Measurements from ENCODE around the gene CD79B. TPM values are rescaled to one million over a fixed set of nuclear protein-coding genes. Genes with fewer than 3 reads are reported as not detected.

Gene CD79B
- total and polyA plus RNA-seq, 2 of the 13 experiments (the other 11 are each of a cell fraction or from before 2014, with no cell fraction given) = not detected

DNA sequence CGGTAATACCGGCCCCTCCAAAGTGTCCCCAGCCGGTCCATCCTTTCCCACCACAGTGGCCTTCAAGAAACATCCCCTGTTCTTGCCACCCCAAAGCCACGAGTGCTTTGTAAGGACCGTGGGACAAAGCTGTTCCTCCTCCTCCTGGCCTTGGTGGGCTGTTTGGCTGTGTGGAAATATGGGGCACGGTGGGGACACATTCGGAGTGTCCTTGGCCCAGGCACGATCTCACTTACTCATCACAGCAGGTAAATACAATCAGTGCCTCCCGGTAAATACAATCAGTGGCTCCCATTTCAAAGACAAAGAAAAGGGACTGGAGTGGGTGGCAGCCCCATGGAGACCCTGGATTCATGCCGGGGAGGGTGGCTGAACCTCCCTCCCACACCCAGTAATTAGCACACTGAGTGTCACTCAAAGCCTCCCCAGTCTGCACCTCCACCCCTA, 30.2 kb upstream of the CD79B start (continued):
- TF ChIP-seq RERE (CRISPR knock-in tag; IDR thresholded peaks at IDR 0.05; ENCODE audit: low read depth) (no peak), ZNF569 (CRISPR knock-in tag; IDR thresholded peaks at IDR 0.05; ENCODE audit: borderline replicate concordance) (no peak), MED8 (CRISPR knock-in tag; IDR thresholded peaks at IDR 0.05; ENCODE audit: insufficient replicate concordance) (no peak), CAMTA2 (CRISPR knock-in tag; IDR thresholded peaks at IDR 0.05; ENCODE audit: borderline replicate concordance) (peak; percentile 15; the same call in 1 of the 2 replicates), IRF2 (CRISPR knock-in tag; IDR thresholded peaks at IDR 0.05) (0 out of 2 replicates have a peak, but pooled peaks have one; percentile 55), NCOA1 (CRISPR knock-in tag; IDR thresholded peaks at IDR 0.05) (no peak), ELF1 (CRISPR knock-in tag; IDR thresholded peaks at IDR 0.05) (no peak), RARA (CRISPR knock-in tag; IDR thresholded peaks at IDR 0.05) (peak; percentile 97), FOXM1 (CRISPR knock-in tag; IDR thresholded peaks at IDR 0.05) (no peak), REPIN1 (CRISPR knock-in tag; IDR thresholded peaks at IDR 0.05; ENCODE audit: borderline replicate concordance, low read depth) (no peak), ZFP41 (CRISPR knock-in tag; IDR thresholded peaks at IDR 0.05; ENCODE audit: borderline replicate concordance) (no peak), ZNF629 (CRISPR knock-in tag; conservative IDR thresholded peaks at IDR 0.05) (no peak), PHF21A (CRISPR knock-in tag; IDR thresholded peaks at IDR 0.05) (no peak), CC2D1A (CRISPR knock-in tag; IDR thresholded peaks at IDR 0.05) (no peak), REST (IDR thresholded peaks at IDR 0.05; ENCODE audit: borderline replicate concordance in 1 of 2, low read depth in 1 of 2, low read length in 2 of 2) (no peak), FOXA1 (IDR thresholded peaks at IDR 0.05) (no peak), FOXA1 (CRISPR knock-in tag; IDR thresholded peaks at IDR 0.05) (peak; percentile 58)
- TF ChIP-seq, protein P1, sequence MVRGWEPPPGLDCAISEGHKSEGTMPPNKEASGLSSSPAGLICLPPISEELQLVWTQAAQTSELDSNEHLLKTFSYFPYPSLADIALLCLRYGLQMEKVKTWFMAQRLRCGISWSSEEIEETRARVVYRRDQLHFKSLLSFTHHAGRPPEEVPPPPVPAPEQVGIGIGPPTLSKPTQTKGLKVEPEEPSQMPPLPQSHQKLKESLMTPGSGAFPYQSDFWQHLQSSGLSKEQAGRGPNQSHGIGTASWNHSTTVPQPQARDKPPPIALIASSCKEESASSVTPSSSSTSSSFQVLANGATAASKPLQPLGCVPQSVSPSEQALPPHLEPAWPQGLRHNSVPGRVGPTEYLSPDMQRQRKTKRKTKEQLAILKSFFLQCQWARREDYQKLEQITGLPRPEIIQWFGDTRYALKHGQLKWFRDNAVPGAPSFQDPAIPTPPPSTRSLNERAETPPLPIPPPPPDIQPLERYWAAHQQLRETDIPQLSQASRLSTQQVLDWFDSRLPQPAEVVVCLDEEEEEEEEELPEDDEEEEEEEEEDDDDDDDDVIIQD (CRISPR knock-in tag; IDR thresholded peaks at IDR 0.05; ENCODE audit: low read depth) = 0 out of 2 replicates have a peak, but pooled peaks have one; percentile 18
- TF ChIP-seq, protein P2, sequence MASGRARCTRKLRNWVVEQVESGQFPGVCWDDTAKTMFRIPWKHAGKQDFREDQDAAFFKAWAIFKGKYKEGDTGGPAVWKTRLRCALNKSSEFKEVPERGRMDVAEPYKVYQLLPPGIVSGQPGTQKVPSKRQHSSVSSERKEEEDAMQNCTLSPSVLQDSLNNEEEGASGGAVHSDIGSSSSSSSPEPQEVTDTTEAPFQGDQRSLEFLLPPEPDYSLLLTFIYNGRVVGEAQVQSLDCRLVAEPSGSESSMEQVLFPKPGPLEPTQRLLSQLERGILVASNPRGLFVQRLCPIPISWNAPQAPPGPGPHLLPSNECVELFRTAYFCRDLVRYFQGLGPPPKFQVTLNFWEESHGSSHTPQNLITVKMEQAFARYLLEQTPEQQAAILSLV (CRISPR knock-in tag; IDR thresholded peaks at IDR 0.05; ENCODE audit: borderline replicate concordance) = 0 out of 2 replicates have a peak, but pooled peaks have one; percentile 57
